GM12874 (cell line): ENCODE measurements around the gene ADPRH.
A peak's percentile ranks its signal among the peaks of the same experiment; 100 is the strongest.

Experiments
- CTCF ChIP-seq: IDR thresholded peaks from 2 replicates; pipeline ENCODE4 v1.5.1; 2011; ENCODE audit warnings: low read depth, mild to moderate bottlenecking, control low read depth, low read length, moderate library complexity; ENCODE audit not compliant: insufficient read depth

The ADPRH gene

GRCh38 chr3:119553823-119554415 is 25.4 kb upstream of the ADPRH start:
- TF ChIP-seq CTCF, result no peak

- TF ChIP-seq CTCF, result no peak
These were observed 24.0 kb upstream of the ADPRH start for GRCh38 chr3:119555309-119555735.

GRCh38 chr3:119555929-119556328 is 23.4 kb upstream of the ADPRH start:
- no peak for TF ChIP-seq CTCF

- no peak for TF ChIP-seq CTCF
These were observed 22.0 kb upstream of the ADPRH start for GRCh38 chr3:119557192-119557876.

GRCh38 chr3:119557877-119558269 is 21.4 kb upstream of the ADPRH start:
- no peak for TF ChIP-seq CTCF

- no peak for TF ChIP-seq CTCF
These were observed 20.5 kb upstream of the ADPRH start for GRCh38 chr3:119558626-119559317.

GRCh38 chr3:119559441-119559963 is 19.8 kb upstream of the ADPRH start, which contains the start of gene CD80:
CD80 (minus strand) TSS chr3:119559614; CDS start chr3:119557728, 1,886 bp downstream.
- peak; percentile 68 for TF ChIP-seq CTCF
